HG03103 (cell line): Measurements from ENCODE around the gene DIDO1.
A peak's percentile ranks its signal among the peaks of the same experiment; 100 is the strongest.

ENCODE experiments used
- ATAC-seq: cut with Tn5 transposase; IDR thresholded peaks from one replicate; pipeline ENCODE4 v1.9.1; 2021; ENCODE audit warnings: low read depth; ENCODE audit not compliant: unreplicated experiment

The DIDO1 gene

DNA sequence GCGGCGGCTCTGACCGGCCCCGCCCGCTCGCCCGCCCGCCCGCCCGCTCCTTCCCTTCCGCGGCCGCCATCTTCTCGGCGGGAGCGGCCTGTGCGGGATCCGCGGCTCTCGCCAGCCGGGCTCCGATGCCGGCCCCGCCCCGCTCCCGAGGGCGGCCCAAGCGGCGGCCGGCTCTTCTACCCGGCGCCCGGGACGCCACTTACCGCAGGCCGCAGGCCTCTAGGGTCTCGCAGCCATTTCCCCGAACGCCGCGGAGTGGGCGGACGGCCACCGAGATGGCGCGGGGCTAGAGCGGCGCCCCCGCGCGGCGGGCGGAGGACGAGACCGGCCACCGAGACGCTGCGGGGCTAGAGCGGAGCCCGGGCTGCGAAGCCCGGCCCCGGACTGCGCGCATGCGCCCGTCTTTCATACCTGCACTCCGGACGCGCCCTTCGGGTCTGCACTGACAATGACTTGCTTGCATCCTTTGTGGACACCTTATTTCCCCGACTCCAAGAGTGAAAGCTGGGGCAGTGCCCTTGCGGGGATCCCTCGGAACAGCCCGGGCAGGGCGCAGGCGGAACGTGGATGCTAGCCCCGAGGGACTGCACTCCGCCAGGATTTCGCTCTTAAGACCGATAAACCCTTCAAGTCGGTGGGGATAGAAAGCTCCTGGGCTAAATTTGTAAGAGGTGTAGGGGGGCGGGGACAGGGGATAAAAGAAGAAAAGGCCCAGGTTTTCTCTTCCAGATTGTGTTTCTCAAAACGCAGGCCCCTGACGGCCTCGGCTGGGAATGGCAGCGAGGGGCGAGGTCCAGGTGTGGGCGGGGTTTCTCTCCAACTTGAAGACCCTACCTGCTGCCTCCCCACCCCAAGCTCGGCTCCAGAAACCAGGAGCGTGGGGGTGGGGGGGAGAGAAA lies at the start of gene DIDO1:
TSS of gene DIDO1 (minus strand) at position 277 of the 899 bp plus-strand sequence.
- peak; percentile 68 for ATAC-seq

DNA sequence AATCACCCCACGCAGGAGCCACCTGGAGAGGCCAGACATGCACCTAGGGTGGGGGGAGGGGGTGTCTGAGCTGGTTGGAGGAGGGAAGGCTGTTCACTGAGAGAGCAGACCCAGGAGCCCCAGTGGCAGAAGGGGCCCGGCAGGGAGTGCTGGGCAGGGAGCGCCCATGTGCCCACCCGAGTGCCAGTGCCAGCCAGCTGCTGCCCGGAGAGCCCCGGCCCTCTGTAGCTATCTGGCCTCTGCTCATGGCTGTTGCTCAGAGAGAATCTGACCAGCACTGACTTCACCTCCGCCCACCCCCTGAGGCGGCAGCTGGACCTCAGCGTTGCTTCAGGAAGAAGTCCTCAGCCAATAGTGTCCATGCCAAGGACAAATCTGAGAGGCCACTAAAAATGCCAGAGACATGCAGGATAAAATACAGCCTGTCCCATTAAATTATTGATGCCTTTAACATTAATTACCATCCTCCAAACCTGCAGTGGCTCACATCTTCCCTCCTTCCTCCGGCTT lies 49.0 kb upstream of the DIDO1 start:
- no peak for ATAC-seq

DNA sequence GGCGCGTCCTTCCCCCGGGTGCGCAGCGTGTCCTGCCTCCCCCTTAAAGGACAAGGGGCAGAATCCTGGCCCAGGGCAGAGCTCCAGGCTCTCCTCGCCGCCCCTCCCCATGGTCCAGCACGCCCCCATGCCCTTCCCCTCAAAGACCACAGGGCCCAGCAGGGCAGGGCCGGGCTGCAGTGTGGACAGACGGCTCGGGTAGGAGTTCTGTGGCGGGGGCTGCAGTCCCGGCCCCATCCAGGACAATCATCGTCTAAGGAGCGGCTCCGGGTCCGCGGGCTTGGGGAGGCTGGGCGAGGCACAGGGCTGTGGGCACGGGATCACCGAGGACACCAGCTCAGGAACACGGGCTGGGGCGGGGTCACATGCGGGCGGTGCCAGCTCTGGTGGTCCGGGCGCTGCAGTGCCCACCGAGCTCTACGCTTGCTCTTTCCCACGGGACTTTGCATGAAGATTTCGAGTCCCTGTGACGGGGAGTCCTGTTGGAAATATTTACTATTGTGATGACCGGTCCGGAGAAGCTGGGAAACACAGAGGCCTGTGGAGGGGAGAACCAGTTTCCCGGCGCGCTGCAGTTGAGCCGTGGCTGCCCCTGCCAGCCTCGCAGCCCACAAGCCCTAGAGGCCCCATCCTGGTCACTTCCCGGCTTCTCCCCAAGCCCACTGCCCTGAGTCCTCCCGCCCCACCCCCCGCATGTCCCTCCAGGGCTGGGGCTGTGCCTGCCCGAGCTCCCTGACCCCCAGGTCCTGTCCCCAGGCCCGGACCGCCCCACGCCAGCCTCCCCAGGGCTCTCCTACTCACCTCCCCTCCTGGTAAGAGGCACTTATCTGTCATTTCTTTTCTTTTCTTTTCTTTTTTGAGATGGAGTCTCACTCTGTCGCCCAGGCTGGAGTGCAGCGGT lies 46.8 kb upstream of the DIDO1 start:
- ATAC-seq: no peak

DNA sequence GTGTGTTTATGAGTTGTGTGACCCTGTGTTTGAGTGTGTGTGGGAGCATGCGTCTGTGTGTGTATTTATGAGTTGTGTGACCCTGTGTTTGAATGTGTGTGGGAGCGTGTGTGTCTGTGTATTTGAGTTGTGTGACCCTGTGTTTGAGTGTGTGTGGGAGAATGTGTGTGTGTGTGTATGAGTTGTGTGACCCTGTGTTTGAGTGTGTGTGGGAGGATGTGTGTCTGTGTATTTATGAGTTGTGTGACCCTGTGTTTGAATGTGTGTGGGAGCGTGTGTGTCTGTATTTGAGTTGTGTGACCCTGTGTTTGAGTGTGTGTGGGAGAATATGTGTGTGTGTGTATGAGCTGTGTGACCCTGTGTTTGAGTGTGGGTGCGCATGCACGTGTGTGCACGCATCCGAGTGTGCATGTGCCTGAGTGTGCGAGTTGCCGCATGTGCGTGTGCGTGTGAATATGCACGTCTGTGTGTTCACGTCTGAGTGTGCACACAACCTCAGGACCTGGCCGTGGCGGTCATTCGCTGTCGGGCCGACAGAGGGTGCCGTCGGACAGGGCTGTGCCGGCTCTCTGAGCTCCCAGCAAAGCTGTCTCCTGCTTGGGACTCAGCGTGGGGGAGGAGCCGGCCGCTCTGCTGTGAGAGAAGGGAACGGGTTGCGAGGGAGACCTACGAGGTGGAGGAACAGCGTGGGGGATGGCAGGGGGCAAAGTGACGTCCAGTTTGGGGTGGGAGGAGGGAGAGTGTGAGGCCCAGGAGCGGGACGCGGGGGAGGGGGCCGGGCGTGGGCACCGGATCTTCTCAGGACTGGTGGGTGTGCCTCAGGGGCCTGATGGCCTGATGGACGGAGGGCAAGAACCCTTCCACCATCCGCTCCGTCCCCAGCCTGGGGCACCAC lies 45.9 kb upstream of the DIDO1 start:
- peak; percentile 64 for ATAC-seq

DNA sequence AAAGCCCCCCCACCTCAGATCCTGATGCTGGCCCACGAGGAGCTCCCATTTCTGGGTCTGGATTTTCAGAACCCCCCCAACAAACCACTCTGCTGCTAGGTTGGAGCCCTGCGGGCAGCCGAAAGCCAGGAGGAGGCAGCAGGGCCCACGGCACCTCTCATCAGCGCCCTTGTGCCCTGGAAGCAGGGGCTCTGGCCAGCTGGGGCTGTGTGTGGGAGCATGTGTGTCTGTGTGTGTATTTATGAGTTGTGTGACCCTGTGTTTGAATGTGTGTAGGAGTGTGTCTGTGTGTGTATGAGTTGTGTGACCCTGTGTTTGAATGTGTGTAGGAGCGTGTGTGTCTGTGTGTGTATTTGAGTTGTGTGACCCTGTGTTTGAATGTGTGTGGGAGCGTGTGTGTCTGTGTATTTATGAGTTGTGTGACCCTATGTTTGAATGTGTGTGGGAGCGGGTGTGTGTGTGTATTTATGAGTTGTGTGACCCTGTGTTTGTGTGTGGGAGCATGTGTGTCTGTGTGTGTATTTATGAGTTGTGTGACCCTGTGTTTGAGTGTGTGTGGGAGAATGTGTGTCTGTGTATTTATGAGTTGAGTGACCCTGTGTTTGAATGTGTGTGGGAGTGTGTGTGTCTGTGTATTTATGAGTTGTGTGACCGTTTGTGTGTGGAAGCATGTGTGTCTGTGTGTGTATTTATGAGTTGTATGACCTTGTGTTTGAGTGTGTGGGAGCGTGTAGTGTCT lies 45.1 kb upstream of the DIDO1 start:
- ATAC-seq: no peak

DNA sequence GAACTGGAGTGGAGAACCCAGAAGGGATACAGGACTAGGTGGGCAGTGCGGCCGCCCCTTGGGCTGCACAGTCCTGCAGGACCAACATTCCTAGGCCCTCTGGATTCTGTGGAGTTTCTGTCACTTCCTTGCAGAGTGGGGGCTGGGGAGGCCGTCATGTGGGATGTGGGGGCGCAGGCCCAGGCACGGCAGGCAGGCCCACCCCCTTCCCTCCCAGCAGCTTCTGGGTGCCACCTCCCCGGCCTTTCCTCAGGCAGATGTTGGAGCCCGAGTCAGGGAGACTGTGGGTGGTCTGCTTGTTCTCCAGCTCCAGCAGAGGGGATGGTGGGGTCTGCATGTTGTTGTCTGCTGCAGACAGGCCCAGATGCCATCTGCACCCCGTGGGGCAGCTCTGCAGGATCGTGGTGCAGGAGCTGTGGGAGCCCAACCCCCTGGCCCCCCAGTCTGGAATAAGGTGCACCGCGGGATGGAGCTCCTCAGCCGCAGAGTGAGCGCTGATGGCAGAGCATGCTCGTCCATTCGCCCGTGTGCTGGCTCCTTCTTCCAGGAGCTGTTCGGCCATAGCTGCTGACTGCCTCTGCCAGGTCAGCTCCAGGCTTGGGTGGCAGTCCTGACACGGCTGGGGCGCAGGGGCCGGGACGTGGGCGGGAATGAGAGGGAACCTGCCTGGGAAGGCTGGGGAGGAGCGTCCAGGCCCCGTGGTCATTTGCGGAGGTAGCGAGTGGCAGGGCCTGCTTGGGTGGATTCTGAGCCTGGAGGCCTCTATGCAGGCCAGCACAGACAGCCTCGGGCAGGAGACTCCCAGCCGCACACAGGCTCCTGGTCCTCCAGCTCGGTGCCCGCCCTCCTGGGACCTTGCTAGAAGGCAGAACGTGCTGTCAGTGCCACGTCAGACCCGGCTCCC lies 44.3 kb upstream of the DIDO1 start:
- ATAC-seq: no peak

DNA sequence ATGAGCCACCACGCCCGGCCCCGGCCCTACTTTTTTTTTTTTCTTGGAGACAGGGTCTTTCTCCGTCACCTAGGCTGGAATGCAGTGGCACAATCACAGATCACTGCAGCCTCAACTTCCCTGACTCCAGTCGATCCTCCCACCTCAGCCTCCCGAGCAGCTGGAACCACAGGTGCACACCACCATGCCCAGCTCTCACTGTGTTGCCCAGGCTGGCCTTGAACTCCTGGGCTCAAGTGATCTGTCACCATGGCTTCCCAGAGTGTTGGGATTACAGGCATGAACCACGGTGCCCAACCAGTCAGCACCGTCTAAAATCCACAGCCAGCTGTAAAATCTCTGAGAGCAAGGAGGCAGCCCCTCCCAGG lies 43.6 kb upstream of the DIDO1 start:
- ATAC-seq: no peak

DNA sequence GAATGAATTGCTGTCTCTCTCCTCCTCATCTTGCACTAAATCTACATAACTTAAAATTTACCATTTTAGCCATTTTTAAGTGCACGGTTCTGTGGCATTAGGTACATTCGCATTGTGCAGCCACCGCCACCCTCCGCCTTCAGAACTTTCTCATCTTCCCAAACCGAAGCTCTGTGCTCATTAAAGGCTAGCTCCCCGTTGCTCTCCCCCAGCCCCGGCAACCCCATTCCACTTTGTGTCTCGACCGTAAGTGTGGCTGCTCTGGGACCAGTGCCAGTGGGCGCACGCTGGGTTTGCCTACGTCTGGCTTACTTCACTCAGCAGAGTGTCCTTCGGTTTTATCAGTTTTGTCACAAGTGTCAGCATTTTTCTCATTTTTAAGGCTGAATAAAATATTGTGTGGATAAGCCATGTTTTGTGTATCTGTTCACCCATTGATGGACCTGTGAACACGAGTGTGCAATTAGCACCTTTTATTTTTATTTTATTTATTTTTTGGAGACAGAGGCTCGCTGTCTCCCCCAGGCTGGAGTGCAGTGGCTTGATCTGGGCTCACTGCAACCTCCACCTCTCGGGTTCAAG lies 43.0 kb upstream of the DIDO1 start:
- ATAC-seq: no peak

DNA sequence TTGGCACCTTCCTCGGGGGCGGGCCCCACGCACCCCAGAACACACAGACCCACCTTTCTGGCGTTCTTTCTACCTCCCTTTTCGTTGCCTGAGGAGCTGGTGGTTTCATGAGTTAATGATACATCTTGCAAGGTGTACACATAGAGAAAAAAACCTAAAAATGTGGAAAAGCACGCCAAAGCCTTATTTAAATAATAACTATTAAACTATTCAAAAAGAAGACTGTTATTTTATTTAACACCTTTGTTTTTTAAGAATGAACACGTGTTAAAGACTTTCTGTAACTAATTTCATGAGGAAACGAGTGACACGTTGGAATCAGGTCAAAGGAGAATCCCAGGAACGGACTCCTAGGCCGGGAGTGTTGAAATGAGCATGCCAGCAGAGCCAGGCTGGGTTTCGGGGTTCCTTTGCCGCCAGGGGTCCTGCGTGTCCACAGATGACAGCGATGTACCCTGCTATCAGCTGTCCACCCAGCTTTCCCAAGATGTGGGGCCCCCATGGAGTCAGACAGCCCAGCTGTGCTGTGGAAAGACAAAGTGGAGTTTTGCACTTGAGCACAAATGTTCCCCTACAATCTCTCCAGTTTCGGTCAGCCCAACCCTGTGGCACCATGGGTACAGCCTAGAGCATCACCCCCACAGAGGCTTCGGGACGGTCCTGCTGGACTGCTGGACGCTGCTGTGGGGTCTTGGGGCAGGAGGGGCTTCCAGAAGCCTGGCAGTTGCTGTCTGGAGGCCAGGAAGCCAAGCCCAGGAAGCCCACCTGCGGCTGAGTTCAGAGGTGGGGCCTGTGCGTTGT lies 42.3 kb upstream of the DIDO1 start:
- no peak for ATAC-seq

DNA sequence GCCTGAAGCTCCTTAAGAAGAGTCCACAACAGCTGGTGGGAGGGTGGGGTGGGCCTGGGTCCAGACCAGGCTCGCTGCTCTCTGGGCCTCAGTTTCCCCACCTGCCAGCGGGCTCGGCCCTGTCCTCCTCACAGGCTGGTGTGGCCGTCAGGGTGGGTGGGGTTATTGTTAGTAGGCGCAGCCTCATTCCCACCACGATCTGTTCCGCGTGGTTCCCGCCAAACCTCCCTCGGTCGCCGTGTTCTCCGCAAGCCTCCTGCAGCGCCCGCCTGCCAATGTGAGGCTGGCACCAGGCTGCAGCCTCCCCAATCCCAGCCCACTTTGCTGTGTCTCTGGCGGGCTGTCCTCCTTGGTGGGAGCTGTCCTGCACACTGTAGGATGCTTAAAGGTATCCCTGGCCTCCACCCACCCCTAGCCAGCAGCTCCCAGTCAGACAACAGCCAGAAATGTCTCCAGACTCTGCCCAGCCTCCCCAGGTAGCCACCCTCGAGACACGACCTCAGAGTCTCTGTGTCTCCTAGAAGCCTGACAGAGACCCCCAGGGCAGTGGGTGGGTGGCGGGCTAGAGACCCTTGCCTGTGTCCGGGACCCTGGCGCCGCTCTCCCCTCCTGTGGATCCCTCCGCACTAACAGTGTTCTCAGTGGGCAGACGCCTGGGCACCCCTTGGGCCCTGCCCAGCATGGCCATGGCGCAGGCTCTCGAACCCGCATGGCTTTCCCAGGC lies 41.5 kb upstream of the DIDO1 start:
- no peak for ATAC-seq

DNA sequence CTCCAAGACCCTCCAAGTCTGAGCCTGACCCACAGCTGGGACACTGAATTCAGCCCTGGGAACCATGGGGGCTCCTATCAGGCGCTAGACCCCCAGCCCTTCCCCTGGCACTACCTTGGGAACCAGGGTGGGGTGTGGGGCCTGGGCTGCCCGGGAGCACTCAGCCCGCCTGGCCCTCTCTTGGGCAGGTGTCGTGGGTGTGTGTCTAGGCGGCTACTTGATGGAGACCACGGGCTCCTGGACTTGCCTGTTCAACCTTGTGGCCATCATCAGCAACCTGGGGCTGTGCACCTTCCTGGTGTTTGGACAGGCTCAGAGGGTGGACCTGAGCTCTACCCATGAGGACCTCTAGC lies 40.8 kb upstream of the DIDO1 start:
- no peak for ATAC-seq

DNA sequence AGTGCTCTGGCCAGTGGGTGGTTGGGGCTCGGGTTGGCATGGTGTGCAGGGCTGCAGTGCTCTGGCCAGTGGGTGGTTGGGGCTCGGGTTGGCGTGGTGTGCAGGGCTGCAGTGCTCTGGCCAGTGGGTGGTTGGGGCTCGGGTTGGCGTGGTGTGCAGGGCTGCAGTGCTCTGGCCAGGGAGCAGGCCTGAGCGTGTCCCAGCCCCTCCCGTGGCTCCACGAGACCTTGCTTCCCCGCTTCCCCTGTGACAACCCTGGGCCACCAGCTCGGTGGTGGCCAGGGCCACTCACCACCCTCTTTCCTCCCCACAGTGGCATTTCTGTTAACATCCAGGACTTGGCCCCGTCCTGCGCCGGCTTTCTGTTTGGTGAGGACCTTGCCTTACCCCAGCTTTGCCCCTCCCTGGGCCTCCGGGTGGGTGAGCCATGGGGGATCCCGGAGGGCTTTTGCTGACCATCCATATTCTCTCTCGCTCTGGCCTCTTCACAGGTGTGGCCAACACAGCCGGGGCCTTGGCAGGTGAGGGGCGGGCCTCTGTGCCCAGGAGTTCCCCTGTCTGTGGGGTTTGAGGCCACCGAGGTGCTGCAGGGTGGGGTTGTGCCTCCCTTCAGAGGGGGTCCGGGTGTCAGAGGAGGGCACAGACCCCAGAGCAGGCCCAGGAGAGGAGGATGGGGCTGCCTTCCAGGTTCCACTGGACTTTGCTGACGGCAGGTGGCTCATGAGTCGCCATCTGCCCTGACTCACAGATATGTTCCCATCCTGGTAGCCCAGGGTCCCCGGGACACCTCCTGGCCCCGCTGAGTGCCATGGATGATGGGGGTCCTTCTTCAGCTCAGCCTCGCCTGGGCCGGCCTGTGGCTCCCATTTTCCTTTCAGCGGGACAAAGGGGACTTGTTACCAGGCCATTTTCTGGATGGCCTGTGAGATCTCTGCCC lies 40.2 kb upstream of the DIDO1 start:
- ATAC-seq: no peak

DNA sequence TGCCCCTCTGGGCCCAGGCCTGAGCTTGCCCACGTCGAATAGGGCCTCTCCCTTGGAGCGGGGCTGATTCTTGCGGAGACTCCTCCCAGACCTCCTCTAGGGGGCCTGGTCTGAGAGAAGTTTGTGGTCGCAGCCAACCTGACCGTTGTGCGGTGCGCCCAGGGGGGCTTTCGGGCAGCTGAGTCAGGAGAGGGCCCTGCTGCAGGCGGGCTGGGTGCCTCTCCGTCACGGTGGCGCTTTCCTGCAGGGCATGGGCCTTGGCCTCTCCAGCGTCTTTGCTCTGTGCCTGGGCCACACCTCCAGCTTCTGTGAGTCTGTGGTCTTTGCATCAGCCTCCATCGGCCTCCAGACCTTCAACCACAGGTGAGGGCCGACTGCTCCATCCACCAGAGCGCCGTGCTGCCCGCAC lies 39.1 kb upstream of the DIDO1 start:
- ATAC-seq: no peak

DNA sequence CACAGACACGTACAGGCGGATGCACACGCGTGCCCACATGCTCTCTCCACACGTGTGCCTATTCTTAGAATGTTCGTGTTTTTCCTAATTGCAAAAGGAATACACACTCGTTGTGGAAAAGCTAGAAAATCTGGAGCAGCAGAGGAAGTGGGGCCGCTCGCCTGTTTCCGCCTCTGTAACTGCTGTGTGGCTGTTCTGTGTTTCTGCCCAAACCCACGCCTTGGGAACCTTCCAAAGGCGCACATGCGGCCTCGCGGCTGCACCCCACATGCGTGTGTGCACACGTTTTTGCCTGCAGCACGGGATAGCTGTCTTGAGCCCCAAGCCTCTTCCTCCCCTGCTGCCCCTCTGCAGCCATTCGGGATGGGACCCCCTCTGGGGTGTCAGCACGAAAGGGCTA lies 38.4 kb upstream of the DIDO1 start:
- no peak for ATAC-seq

DNA sequence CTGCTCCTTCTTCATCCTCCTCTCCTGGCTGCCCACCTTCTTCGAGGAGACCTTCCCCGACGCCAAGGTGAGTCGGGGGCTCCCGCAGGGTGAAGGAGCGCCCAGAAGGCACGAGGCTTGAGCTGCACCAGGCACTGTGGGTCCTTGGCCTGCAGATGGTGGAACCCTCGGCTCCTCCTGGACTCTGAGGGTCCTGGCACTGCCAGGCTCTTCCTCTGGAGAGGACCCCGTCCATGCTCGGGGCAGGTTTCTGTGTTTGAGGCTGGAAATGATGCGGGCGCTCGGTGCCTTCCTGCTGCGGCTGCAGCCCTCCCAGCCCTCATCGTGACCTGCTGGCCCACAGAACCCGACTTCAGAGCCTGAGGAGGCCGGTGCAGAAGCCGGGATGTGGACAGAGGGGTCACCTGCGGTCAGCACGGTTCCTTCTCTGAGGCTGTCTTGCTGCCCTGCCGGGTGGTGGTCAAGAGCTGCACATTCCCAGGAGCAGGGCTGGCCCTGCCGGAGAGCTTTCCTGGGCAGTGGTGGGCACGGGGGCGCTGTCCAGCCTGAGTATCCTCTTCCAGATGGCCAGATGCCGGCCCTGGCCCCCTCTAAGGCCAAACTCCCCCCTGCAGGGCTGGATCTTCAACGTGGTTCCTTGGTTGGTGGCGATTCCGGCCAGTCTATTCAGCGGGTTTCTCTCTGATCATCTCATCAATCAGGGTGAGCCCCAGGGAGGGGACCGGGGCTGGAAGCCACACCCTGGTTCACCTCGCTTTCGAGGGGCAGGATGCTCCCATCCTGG lies 37.5 kb upstream of the DIDO1 start:
- ATAC-seq: no peak
